ENCODE results near the gene TRAPPC2. TPM values are rescaled to one million over a fixed set of nuclear protein-coding genes. Genes with fewer than 3 reads are reported as not detected.

The TRAPPC2 gene
- total and polyA plus RNA-seq, 9 of the 15 experiments (the other 6 are each of a cell fraction or from before 2014, with no cell fraction given) = 10.3 to 30.6 (median 18.6) TPM

- TF ChIP-seq MGA (IDR thresholded peaks at IDR 0.05) = no peak
- TF ChIP-seq TAF1 (IDR thresholded peaks at IDR 0.05; ENCODE audit: control insufficient read depth, extremely low read depth, insufficient read depth, low read length, severe bottlenecking) = no peak
- TF ChIP-seq POLR2A (conservative IDR thresholded peaks at IDR 0.05) = peak; percentile 88
- TF ChIP-seq CHD1 (IDR thresholded peaks at IDR 0.05; ENCODE audit: low read length) = peak; percentile 48
- TF ChIP-seq STAT5A (IDR thresholded peaks at IDR 0.05; ENCODE audit: borderline replicate concordance, low read length) = no peak
- no peak for TF ChIP-seq CEBPB (tag; IDR thresholded peaks at IDR 0.05)
- no peak for TF ChIP-seq ZNF449 (CRISPR knock-in tag; IDR thresholded peaks at IDR 0.05)
- 0 out of 2 replicates have a peak, but pooled peaks have one; percentile 19 for TF ChIP-seq ETV5 (CRISPR knock-in tag; IDR thresholded peaks at IDR 0.05; ENCODE audit: low read depth)
- peak; percentile 62 for TF ChIP-seq VEZF1 (CRISPR knock-in tag; IDR thresholded peaks at IDR 0.05)
- no peak; the same call in 1 of the 2 replicates for TF ChIP-seq CREB1 (IDR thresholded peaks at IDR 0.05)
- TF ChIP-seq CREB1 (CRISPR knock-in tag; IDR thresholded peaks at IDR 0.05) = no peak
Observed at GRCh38 chrX:13688958-13689740, 45.3 kb downstream of the TRAPPC2 start, which contains the start of gene RAB9A (continued).

Data from K562 (cell line).